HEK293T (cell line): Measurements from ENCODE around the gene EXPH5.
A peak's percentile ranks its signal among the peaks of the same experiment; 100 is the strongest.

Source experiments
- CTCF ChIA-PET: fragments of 350-600 bp; formaldehyde crosslinking; extraction: SDS; loops from one replicate; lab custom pipeline; 2021; ENCODE audit warnings: antibody characterized with exemption, inconsistent platforms; lab: Yijun Ruan, JAX
- POLR2A ChIA-PET: fragments of 350-600 bp; formaldehyde crosslinking; extraction: SDS; loops from one replicate; lab custom pipeline; 2020; ENCODE audit warnings: antibody characterized with exemption, inconsistent platforms; lab: Yijun Ruan, JAX
- DNase-seq: peaks from one replicate; pipeline ENCODE4 v3.0.0; 2012; ENCODE audit warnings: mixed read lengths; ENCODE audit errors: extremely low spot score
- ARNT ChIP-seq: fragments of 450-650 bp; IDR thresholded peaks from 2 replicates; pipeline ENCODE4 v1.6.1; 2017; ENCODE audit warnings: mild to moderate bottlenecking
- BHLHE40 ChIP-seq: fragments of 450-650 bp; IDR thresholded peaks from 2 replicates; pipeline ENCODE4 v1.6.1; 2016; ENCODE audit warnings: mild to moderate bottlenecking, moderate library complexity, borderline replicate concordance
- CTBP1 ChIP-seq: fragments of 450-650 bp; IDR thresholded peaks from 2 replicates; pipeline ENCODE4 v1.6.1; 2016; ENCODE audit warnings: borderline replicate concordance
- ELF4 ChIP-seq: fragments of 450-650 bp; IDR thresholded peaks from 2 replicates; pipeline ENCODE4 v1.6.1; 2017; ENCODE audit warnings: antibody characterized with exemption
- FOXA1 ChIP-seq: fragments of 450-650 bp; IDR thresholded peaks from 2 replicates; pipeline ENCODE4 v1.6.1; 2016; ENCODE audit warnings: mild to moderate bottlenecking
- FOXK2 ChIP-seq: fragments of 450-650 bp; IDR thresholded peaks from 2 replicates; pipeline ENCODE4 v1.6.1; 2016; ENCODE audit warnings: mild to moderate bottlenecking
- FOXM1 ChIP-seq: fragments of 450-650 bp; IDR thresholded peaks from 2 replicates; pipeline ENCODE4 v1.6.1; 2017; ENCODE audit warnings: mild to moderate bottlenecking, borderline replicate concordance
- HDGF ChIP-seq: fragments of 450-650 bp; IDR thresholded peaks from 2 replicates; pipeline ENCODE4 v1.6.1; 2017; ENCODE audit warnings: antibody characterized with exemption, borderline replicate concordance
- L3MBTL2 ChIP-seq: fragments of 450-650 bp; conservative IDR thresholded peaks from 2 replicates; pipeline ENCODE4 v1.6.1; 2016; ENCODE audit warnings: mild to moderate bottlenecking
- LEF1 ChIP-seq: fragments of 450-650 bp; IDR thresholded peaks from 2 replicates; pipeline ENCODE4 v1.6.1; 2017; ENCODE audit warnings: mild to moderate bottlenecking, borderline replicate concordance
- NFRKB ChIP-seq: fragments of 450-650 bp; IDR thresholded peaks from 2 replicates; pipeline ENCODE4 v1.6.1; 2016; ENCODE audit warnings: mild to moderate bottlenecking, moderate library complexity
- SP1 ChIP-seq: fragments of 450-650 bp; IDR thresholded peaks from 2 replicates; pipeline ENCODE4 v1.6.1; 2017
- SUZ12 ChIP-seq: fragments of 450-650 bp; IDR thresholded peaks from 2 replicates; pipeline ENCODE4 v1.6.1; 2016; ENCODE audit warnings: mild to moderate bottlenecking
- TARDBP ChIP-seq: fragments of 450-650 bp; IDR thresholded peaks from 2 replicates; pipeline ENCODE4 v1.6.1; 2016
- ZNF384 ChIP-seq: fragments of 450-650 bp; IDR thresholded peaks from 2 replicates; pipeline ENCODE4 v1.6.1; 2016
- TF ChIP-seq, protein P1 (sequence below): fragments of 450-650 bp; IDR thresholded peaks from 2 replicates; pipeline ENCODE4 v1.6.1; 2016

Gene EXPH5

DNA sequence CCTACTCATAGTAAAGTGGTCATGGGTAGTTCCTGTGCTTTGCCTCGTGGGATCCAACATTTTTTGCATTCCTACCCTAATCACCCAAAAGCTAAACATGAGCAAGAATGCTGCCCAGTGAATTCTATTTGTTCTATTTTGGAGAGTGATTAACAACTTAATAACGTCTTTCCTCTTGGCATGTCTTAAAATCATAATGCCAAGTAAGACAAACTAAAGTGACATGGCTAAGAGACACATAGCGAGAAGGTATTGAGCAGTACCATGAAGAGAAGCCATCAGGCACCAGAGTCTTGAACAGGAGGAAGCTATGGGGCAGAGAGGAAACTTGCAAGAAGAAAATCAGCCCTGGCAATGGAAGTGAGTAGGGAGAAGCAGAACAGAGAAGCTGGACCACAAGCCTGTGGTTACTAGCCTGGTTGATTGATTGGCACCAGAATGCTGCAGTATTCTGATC is 32.0 kb downstream of the EXPH5 start:
- ChIA-PET CTCF (no interaction called here), POLR2A (no interaction called here)
- DNase-seq, result no peak
- TF ChIP-seq ZNF384, result no peak
- TF ChIP-seq SUZ12, result no peak
- TF ChIP-seq FOXM1, result no peak
- TF ChIP-seq CTBP1, result no peak
- no peak for TF ChIP-seq LEF1
- no peak for TF ChIP-seq FOXA1
- TF ChIP-seq SP1, result no peak
- no peak for TF ChIP-seq HDGF
- TF ChIP-seq ARNT, result no peak
- TF ChIP-seq, protein P1, sequence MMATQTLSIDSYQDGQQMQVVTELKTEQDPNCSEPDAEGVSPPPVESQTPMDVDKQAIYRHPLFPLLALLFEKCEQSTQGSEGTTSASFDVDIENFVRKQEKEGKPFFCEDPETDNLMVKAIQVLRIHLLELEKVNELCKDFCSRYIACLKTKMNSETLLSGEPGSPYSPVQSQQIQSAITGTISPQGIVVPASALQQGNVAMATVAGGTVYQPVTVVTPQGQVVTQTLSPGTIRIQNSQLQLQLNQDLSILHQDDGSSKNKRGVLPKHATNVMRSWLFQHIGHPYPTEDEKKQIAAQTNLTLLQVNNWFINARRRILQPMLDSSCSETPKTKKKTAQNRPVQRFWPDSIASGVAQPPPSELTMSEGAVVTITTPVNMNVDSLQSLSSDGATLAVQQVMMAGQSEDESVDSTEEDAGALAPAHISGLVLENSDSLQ, result no peak
- no peak for TF ChIP-seq BHLHE40
- no peak for TF ChIP-seq FOXK2

DNA sequence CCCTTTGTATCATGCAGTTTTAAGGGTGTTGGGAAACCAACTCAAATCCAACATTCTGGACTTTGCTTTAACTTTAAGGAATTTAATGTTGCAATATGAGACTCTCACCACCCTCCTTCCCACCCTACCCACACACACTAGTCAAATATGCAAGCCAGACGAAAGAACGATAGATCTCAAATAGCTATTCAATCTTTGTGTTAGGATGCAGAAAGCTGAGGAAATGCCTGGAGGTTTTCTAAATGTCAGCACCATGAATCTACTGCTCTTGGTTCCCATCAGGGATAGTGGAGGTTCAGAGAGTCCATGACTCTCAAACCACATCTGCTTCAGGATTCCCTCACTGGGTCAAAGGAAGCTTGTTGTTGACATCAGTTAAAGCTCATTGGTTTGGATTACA is 33.7 kb downstream of the EXPH5 start:
- DNase-seq, result no peak
- CTCF ChIA-PET, result interaction anchor here (0.6 kb wide), 1 partner anchor 12 kb away, joined by 4 read pairs; no protein-coding TSS in a partner anchor
- POLR2A ChIA-PET, result no interaction called here
- TF ChIP-seq BHLHE40 (no peak), HDGF (no peak), FOXM1 (no peak), ARNT (no peak), ELF4 (no peak), FOXK2 (no peak), L3MBTL2 (no peak), FOXA1 (no peak), LEF1 (no peak), NFRKB (no peak), SUZ12 (no peak)

- CTCF ChIA-PET, result no interaction called here
- TF ChIP-seq ELF4 (no peak), TARDBP (no peak), CTBP1 (no peak), BHLHE40 (no peak), SP1 (no peak), HDGF (no peak), FOXA1 (no peak), SUZ12 (no peak)
- DNase-seq, result no peak
- POLR2A ChIA-PET, result no interaction called here
Measured at GRCh38 chr11:108559340-108559739, 34.2 kb downstream of the EXPH5 start.

GRCh38 chr11:108558222-108558621 is 35.3 kb downstream of the EXPH5 start:
- no peak for DNase-seq
- ChIA-PET CTCF (interaction anchor here (1.1 kb wide), 1 partner anchor 11 kb away, joined by 3 read pairs; no protein-coding TSS in a partner anchor), POLR2A (no interaction called here)

DNA sequence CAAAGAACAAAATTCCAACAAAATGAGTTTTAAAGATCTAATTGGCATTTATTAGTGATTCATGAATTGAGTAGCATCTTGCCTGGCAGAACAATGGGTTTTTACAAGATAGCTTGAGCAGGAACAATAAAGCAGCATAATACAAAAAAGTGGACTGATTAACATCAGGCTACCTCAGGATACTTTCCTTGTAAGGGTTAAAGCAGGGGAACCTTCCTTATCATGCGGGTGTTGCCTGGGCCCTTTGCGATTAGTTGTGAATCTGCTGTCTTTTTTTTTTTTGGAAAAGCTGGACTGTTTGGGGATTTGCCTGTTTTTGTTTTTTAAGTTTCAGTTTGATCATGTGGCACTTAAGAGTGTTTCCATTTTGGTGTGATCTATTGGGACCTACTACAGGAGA is 37.5 kb downstream of the EXPH5 start:
- TF ChIP-seq CTBP1 (no peak), ARNT (no peak), TARDBP (no peak), L3MBTL2 (no peak), FOXK2 (no peak), FOXM1 (no peak), HDGF (no peak), NFRKB (no peak), LEF1 (no peak), SUZ12 (no peak), BHLHE40 (no peak)
- TF ChIP-seq, protein P1, result no peak
- POLR2A ChIA-PET, result no interaction called here
- DNase-seq, result no peak
- CTCF ChIA-PET, result no interaction called here

More at GRCh38 chr11:108558222-108558621, 35.3 kb downstream of the EXPH5 start:
- TF ChIP-seq HDGF, result no peak
- no peak for TF ChIP-seq ELF4
- no peak for TF ChIP-seq ZNF384
- TF ChIP-seq BHLHE40, result no peak
- TF ChIP-seq LEF1, result no peak
- no peak for TF ChIP-seq SP1
- no peak for TF ChIP-seq NFRKB
- no peak for TF ChIP-seq L3MBTL2
- TF ChIP-seq SUZ12, result no peak
- TF ChIP-seq, protein P1, result no peak
- no peak for TF ChIP-seq FOXM1
- TF ChIP-seq CTBP1, result no peak
- TF ChIP-seq FOXK2, result no peak
- TF ChIP-seq ARNT, result no peak

DNA sequence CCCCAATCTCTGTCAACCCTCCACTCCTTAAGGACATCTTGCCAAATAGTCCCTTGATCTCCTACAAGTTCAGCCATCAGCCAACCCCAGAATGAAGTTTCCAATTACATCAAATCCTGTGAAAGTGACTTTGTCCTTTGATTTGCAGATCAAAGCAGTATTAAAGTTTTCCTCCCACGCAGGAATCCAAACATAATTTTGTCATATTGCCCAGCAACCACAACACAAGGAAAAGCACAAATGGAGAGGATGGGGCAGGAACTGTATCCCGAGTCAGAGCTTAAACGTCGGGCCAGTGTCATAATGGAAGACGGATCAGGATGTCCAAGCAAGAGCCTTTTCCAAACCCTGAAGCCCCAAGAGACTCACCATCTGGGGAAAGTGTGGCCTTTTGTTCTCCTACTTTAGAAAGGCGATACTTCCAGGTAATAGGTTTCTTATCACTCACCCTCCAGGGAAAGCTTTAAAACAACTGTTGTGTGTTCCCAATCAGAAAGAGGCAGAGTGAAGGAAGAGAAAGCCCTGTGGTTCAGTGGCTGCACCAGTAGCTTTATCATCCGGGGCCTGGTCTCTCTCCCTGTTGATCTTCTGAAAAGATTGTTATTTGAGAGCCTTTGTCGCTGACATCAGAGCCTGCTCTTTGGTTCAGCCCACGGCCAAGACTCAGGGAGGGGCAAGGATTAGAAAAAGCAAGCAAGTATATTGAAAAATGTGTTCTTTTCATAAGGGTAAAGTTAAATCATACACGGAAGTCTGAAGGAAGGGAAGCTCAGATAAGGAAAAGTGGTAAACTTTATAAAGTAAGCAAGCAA is 41.7 kb downstream of the EXPH5 start:
- POLR2A ChIA-PET, result no interaction called here
- CTCF ChIA-PET, result interaction anchor here (1.0 kb wide), 1 partner anchor 20 kb away, joined by 3 read pairs; no protein-coding TSS in a partner anchor
- TF ChIP-seq LEF1, result no peak
- TF ChIP-seq ZNF384, result no peak
- TF ChIP-seq TARDBP, result no peak
- no peak for TF ChIP-seq FOXK2
- TF ChIP-seq SUZ12, result no peak
- TF ChIP-seq FOXM1, result no peak
- no peak for TF ChIP-seq ELF4
- no peak for TF ChIP-seq CTBP1
- no peak for TF ChIP-seq BHLHE40
- no peak for TF ChIP-seq NFRKB
- DNase-seq, result peak; percentile 32
